GM19455 (cell line): ENCODE data around the gene CDK5R1.
A peak's percentile ranks its signal among the peaks of the same experiment; 100 is the strongest.

Experiments
- ATAC-seq: cut with Tn5 transposase; IDR thresholded peaks from one replicate; pipeline ENCODE4 v1.9.1; 2021; ENCODE audit not compliant: unreplicated experiment

The CDK5R1 gene

DNA sequence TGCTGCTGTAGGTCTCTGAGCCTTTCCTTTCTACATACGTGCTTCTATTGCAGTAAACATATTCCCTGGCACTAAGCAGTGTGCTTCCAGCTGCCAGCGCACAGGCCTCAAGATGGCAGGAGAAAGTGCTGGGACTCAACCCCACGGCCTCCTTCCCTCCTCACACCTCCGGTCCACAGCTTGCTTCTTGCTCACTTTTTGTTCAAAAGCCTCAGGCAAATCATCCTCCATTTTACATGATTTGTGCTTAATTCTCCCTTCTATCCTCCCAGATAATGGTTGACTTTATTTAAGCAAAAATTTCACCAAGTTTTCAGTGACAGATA lies 5.4 kb downstream of the CDK5R1 start:
- no peak for ATAC-seq

DNA sequence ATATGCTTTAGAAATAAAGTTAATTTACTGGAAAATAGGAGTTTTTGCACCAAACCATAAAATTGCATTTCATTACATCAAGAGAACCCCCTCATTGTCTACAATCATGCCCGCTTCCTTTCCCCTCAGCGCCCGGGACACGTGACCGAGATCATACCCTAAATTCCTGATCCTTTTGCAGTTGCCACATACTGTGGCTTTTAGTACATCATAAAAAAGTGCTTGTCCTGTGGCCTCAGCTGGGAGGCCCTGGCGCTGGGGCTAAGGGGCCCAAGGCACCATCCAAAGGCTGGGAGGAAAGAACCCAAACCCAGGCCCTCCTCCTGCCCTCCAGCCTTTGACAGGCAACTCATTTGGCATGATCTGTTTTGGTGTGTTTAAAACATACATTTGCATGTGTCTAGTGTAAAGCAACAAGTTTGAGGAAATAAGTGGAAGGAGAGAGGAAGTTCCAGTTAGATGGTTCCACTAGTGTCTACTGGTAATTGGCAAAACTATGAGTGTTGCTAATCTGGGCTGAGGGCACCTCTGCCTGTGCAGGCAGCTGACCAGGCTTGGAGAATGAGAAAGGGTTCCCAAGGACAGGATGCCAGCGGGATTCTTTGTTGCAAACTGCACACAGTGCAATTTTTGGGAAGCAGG lies 6.0 kb downstream of the CDK5R1 start:
- ATAC-seq: no peak

DNA sequence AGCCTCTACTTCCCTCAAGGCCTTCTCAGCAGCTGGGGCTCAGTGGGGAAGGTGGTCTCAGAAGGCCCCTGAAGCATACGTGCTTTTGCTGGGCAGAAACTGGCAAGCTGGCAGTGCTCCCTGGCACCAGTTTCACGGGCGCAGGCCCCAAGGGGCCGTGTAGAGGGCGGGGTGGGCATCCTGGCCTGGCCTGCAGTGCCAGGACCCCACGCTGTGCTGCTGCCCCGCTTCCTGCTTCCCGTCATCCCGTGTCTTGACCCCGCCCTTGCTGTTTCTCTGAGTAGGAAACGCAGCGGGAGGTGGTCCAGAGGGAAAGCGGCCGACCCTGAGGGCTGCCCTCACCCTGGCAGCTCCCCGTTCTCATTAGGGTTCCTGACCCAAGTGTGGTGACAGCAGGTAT lies 6.8 kb downstream of the CDK5R1 start:
- ATAC-seq: no peak

DNA sequence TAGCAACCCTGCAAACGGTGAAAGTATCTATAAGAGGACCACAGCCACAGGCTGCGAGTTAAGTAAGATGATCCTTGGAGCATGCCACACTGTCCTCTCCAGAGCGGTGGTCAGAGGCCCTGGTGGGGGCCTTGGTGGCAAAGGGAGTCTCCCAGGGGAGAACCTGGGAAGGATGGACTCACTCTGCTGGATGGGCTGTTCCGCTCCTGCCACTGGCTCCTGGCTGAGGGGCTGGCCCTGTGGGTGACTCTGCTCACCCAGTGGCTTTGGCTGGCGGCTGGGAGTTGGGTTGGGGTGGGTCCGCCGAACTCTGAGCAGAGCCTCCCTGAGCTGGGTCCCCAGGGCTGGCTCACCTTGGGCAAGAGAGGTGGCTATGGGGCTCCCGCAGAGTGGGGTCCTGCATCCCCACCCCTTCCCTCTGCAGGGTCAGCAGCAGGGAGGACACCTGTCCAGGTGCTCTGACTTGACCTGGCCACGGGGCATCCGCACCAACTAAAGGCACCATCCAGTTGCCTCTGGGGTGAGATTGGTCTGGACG lies 7.3 kb downstream of the CDK5R1 start:
- no peak for ATAC-seq

DNA sequence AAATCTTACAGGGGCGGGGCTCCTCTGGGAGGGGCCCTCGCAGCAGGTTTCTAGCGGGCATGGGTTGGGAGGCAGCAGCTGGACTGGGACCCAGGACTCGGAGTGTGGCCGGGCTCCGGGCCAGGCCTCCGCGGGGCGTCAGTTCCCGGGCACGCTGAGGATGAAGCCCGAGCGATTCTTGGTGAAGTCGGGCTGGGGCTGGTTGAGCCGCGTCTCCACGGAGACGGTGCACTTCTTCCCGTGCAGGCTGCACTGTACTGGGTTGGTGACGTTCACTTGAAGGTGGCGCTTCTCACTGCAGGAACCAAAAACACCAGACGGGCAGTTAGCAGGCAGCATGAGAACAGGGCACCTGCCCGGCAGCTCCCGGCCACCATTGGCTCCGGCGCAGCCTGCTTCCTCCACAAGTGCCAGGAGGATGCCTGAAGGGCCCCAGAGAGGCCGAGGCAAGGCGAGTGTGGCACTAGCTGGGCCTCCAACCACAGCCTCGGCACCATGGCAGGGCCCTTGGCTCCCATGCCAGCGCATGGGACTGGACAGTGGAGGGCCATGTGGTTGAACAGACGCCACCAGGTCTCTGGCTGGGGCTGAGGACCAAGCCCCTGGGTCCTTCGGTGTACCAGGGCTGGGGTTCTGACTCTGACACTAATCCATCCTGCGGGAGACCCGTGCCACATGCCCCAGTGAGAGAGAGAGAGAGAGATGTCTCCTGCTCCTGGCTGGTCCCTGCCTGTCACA lies 8.0 kb downstream of the CDK5R1 start:
- ATAC-seq: no peak

DNA sequence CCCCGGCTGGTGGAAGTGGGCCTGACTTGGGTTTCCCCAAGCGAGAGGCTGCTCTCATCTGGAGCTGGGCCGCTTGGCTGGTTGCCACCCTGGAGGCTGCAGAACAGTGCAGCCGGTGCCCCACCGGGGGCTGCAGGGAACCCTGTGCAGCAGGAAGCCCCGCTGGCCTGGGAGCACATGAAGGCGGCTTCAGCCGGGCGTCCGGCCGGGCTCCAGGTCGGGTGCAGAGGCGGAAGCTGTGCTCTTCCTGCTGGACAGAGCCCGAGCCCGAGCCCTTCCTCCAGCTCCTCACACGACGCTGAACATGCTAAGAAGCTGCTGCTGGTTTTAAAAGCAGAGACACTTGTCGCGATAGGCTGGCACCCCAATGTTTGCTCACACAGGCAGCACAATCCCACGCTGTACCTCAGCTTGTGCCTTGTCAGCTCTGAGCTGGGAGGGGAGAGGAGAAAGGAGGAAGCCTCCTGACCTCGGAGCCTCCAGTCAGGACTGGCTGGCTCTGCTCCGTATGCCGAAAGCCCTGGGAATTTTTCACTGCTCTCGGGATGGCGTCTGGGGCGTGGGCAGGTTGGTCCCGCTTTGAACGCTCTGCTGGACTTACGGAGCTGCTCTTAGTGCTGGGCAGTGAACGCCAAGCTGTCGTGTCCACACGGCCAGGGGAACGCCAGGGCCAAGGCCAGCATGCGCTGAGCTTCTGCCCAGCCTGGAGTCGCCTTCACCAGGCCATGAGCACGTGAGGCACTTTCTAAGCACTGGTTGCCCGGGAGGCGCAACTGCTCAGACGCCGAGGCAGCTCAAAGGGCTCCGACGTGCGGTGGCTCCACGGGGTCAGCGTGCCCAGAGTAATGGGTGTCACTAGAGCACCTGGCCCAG lies 8.8 kb downstream of the CDK5R1 start:
- ATAC-seq: no peak

DNA sequence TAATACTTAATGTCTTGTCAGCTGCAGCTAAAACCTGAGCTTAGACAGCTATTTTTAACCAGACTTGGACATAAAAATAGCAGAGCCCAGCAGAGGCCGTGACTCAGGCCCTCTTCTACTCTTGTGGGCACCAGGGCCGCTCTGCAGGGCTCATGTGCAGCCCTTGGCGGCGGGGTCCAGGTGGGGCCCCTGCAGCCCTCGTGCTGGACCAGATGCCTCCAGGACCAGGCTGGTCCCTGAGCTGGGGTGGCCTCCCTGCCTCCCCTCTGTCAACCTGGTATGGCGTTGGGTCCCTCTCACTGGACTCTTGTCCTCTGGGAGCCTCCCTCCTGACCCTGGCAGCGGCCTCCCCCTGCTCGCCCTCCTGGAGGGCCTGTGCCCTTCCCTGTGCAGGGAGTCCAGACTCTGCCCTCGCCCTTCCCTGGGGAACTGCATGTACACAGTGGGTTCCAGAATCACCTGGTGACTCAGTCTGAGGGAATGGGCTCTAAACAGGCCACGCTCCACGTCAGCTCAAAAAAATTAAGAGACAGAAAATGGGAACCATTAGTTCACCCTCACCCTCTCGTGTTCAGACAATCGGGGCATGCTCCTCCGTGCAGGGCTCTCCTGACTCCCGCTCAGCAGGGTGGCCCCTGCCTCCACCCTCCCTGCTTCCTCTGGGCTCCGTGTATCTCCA lies 9.7 kb downstream of the CDK5R1 start:
- no peak for ATAC-seq

DNA sequence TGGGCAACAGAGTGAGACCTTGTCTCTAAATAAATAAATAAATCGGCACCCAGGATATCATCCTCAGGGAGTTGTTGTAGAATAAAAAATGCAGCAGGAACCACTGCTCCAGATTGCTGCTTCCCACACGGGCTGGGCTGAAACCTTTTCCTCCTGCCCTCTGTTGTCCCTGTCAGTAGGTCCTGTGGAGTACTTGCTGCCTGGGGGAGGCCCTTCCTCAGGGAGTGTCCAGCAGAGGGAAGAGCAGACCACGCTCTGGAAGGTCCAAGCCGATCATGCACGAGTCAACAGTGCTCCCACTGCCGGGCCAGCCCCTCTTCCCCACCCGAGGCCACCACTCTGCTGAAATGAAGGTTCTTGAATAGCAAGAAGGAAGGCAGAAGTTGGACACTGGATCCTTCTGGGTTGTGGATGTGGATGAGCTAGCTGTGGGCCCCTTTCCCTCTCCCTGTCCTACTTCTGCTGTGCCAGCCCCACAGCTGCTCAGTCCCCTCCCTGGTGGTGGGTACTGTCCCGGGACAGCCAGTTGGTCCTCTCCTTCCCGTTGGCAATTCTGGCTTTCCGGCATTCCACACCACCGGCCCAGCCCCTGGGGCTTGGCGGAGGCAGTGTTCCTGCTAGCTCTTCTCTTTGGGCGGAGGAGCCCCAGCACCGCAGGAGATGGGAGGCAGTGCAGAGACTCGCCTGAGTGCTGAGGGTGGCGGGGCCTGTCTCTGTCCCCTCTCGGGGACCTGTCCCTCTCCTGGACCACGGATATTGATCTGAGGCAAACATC lies 10.8 kb downstream of the CDK5R1 start:
- ATAC-seq: no peak

DNA sequence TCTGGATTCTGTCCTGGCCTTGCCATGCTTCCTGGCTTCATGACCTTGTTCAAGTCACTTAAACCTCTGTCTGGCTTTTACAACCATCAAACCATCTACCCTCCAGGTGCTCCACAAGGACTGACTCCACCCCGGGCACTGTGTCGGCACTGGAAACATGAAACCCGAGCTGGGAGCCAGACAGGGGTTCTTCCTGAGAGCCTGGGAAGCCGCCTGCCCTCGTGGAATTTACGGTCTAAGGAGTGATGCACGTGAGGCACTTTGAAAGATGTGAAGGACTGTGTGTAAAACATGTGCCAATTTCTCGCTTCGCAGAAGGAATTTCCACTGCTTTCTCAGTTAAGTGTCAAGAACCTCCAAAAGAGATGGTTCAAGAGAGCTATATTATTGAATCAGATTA lies 11.6 kb downstream of the CDK5R1 start:
- no peak for ATAC-seq

DNA sequence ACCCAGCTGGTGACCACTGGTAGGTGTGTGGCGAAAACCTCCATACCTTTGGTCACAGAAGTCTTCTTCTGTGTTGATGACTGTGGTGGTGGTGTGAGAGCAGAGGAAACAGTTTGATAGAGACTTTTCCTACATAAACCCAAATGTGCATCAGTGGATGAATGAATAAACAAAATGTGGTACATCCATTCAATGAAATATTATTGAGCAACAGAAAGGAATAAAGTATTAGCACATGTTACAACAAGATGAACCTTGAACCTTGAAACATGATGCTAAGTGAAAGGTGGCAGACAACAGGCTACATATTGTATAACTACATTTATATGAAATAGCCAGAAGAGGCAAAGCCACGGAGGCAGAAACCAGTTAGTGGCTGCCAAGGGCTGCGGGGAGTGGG lies 15.2 kb downstream of the CDK5R1 start:
- ATAC-seq: no peak

DNA sequence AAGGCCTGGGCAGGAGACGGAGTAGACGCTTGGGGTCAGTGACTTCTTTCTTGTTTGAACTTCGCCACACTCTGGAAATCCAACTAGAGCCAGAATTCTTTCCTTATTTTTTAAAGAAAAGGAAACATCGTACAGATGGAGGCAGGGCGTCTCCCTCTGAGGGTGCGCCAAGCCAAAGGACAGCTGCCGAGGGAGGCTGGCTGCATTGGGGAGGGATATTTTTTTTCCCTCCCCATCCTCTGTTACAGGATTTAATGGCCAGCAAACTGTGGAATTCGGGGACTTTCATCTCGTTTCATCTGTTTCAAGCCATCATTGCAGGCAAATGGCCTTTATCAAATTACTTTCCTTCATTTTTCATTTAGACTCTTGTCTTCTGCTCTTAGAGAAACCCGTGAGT lies 15.9 kb downstream of the CDK5R1 start:
- ATAC-seq: no peak

DNA sequence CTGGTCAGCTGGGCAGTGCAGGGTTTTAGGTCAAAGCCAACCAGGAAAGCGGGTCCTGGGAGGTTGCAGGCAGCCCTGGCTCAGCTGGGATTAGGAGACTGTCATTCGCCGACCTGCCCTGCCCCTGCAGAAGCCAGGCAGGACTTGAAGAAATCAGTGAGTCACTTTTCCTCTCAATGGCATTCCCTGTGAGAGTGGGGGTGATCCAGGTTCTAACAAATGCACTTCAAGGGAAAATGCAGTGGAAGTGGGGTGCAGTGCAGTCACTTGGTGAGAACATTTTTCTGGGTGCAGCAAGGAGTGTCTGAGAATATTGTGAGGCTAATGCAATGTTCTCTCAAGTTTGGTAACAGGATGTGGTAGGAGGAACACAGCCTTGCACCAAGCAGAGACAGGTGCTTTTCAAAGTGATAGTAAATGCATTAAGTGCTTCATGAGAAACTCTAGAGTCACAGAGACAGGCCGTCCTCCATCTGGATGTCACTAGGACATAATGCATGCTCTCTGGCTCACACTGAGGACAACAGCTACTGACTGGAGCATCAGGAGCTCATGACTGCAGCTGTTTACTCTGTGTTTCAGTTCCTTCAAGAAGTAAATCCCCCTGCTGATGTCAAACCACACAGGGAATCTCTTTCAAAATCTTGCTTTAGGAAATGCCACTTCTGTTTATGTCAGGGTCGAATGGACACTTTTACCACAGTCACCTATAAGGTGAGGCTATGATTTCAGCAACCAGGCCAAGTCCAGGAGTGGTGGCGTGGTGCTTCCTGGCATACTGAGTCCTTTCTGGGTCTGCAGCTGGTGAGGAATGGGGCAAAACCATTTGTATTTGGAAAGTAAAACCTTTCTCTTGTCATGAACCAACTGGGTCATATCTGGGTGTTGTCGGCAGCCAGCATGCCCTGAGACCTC lies 16.7 kb downstream of the CDK5R1 start:
- ATAC-seq: peak; percentile 88

DNA sequence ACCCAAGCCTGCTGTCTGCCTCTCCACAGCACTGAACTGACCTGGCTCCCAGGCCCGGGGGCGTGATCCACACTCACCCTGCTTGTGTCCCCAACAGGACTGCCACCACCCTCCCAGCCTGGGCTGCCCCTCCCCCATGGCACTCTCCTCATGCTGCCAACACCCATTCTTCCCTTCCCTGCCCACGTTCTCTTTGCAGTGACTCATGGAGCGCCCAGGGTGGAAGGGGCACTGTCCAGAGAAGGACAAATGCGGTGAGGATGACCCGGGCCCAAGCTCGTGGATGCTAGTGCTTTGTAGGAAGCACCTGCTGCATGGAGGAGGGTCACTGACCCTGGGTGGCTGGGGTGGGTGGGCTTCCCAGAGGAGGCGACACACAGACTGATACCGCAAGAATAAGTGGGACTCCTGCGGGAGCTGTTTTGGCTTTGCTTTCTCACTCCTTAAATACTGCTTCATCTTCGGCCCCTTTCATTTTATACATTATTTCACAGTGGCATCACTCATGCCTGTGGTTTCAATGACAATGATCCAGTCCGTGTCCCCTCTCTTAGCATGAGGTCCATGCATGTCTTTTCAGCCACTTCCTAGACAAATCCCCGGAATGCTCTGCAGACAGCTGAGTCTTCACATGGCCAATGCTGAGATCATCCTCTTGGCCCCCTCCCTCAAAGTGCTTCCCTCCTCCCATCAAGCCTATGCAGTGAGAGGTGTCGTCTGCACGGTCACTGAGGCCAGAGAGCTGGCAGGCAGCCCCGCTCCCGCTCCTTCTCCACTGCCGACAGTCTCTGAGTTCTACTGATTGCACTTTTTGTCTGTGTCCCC lies 17.6 kb downstream of the CDK5R1 start:
- no peak for ATAC-seq

DNA sequence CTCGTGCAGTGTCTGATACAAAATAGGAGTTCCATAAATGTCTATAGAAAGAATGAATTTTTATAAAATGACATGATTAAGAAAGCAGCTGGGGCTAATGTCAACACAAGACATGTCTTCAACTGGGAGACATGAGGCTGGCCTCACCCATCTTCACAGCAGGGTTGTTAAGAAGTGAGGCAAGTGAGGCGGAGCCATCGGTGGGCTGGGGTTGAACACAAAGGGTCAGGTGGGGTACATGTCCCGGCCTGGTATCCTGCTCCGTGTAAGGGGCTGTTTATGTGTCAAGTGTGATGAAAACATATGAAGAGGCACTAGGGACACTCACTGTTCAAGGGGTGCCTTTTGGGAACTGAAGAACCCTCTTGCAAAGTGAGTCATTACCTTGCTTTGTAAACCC lies 22.1 kb downstream of the CDK5R1 start:
- no peak for ATAC-seq

DNA sequence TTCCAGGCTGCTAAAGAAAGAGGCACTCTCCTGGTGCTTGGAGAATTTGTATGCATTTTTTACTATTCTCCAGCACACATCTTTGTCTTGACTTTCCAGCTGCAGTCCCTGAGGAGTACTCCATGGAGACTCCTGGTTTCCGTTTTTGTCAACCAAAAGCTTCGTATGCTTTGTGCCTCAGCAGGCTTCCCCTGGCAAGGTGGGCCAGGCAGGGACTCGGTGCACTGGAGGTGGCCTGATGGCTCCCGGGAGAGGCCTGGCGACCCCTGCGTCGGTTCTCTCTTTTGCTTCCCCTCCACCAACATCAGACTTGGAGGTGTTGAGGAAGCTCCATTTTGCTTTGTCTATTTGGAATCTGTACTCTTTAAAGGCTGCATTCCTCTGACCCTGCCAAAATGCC lies 23.7 kb downstream of the CDK5R1 start:
- no peak for ATAC-seq

DNA sequence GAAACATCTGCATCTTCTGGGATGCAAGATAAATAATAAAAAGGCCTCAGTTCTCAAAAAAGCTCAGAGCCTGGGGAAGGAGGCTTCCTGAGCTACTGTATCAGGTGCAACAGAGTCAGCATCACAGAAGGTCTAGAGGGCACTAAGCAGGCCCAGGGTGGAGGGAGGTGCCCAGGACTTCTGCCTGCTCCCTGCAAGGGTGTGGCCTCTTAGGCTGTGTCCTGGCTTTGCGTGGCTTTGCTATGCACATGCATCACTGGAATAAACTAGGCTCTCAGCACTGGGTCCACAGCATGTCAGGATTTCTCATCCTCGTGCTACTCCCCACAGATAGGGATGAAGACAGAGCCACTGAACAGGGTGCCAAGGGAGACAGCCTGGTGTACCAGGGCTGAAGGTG lies 25.5 kb downstream of the CDK5R1 start:
- ATAC-seq: no peak

DNA sequence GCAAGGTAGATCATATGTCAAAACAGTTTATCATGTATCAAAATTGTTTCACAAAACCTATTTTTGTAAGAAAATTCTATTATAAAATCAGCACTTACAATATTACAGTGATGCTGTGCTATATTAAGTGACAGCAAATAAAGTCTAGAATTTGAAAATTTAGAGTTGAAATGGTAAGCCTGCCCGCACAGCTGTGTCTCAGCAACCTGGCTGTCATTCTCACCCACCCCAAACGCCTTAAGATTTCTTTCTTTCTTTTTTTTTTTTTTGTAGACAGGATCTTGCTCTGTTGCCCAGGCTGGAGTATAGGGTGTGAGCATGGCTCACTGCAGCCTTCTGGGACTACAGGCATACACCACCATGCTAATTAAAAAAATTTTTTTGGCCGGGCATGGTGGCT lies 26.8 kb downstream of the CDK5R1 start:
- ATAC-seq: no peak

DNA sequence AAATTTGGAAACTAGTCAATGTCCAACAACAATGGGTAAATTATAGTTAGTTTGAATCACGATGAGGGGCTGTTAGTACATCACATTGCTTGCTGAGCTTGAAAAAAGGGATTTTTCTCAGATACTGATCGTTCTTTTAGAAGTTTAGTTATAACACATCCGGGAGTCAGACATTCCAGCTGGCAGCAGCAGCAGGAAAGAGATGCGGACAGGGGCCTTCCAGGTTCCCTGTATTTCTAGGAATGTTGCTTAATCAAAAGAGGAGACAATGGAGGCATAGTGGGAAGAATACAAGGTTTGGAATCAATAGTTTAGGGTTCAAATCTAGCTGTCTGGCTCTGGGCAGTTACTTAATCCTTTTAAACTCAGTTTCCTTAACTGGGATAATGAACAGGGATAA lies 27.8 kb downstream of the CDK5R1 start:
- no peak for ATAC-seq
